ENCODE data around the gene EHBP1L1.

- TF ChIP-seq, protein P1, sequence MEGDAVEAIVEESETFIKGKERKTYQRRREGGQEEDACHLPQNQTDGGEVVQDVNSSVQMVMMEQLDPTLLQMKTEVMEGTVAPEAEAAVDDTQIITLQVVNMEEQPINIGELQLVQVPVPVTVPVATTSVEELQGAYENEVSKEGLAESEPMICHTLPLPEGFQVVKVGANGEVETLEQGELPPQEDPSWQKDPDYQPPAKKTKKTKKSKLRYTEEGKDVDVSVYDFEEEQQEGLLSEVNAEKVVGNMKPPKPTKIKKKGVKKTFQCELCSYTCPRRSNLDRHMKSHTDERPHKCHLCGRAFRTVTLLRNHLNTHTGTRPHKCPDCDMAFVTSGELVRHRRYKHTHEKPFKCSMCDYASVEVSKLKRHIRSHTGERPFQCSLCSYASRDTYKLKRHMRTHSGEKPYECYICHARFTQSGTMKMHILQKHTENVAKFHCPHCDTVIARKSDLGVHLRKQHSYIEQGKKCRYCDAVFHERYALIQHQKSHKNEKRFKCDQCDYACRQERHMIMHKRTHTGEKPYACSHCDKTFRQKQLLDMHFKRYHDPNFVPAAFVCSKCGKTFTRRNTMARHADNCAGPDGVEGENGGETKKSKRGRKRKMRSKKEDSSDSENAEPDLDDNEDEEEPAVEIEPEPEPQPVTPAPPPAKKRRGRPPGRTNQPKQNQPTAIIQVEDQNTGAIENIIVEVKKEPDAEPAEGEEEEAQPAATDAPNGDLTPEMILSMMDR (optimal IDR thresholded peaks at IDR 0.05 in 1 of 3, IDR thresholded peaks at IDR 0.05 in 1 of 3, conservative IDR thresholded peaks at IDR 0.05 in 1 of 3; ENCODE audit: extremely low read depth in 1 of 3, insufficient read depth in 2 of 3, low read length in 3 of 3) = no peak
- TF ChIP-seq EZH2 (IDR thresholded peaks at IDR 0.05; ENCODE audit: low read length) = no peak
Observed at GRCh38 chr11:65611028-65611757, 35.3 kb downstream of the EHBP1L1 start.
